ENCODE measurements around the gene FARSB.
A peak's percentile ranks its signal among the peaks of the same experiment; 100 is the strongest.

FARSB gene

GRCh38 chr2:222690564-222691200, 34.8 kb upstream of the FARSB start:
- TF ChIP-seq CTCF (conservative IDR thresholded peaks at IDR 0.05; ENCODE audit: low read depth, low read length) = peak; percentile 100
- DNase-seq (ENCODE audit: low read depth) = no peak
- H3K4me3 ChIP-seq (ENCODE audit: low read length) = no peak overlapping the region

GRCh38 chr2:222689322-222689721, 33.4 kb upstream of the FARSB start:
- no peak for TF ChIP-seq CTCF (conservative IDR thresholded peaks at IDR 0.05; ENCODE audit: low read depth, low read length)
- no peak for DNase-seq (ENCODE audit: low read depth)
- H3K4me3 ChIP-seq (ENCODE audit: low read length) = no peak overlapping the region

GRCh38 chr2:222688917-222689316, 33.0 kb upstream of the FARSB start:
- no peak for TF ChIP-seq CTCF (conservative IDR thresholded peaks at IDR 0.05; ENCODE audit: low read depth, low read length)
- no peak overlapping the region for H3K4me3 ChIP-seq (ENCODE audit: low read length)
- no peak for DNase-seq (ENCODE audit: low read depth)

GRCh38 chr2:222686086-222686750, 30.3 kb upstream of the FARSB start:
- no peak for TF ChIP-seq CTCF (conservative IDR thresholded peaks at IDR 0.05; ENCODE audit: low read depth, low read length)
- H3K4me3 ChIP-seq (ENCODE audit: low read length) = no peak overlapping the region
- DNase-seq (ENCODE audit: low read depth) = no peak

- no peak for DNase-seq (ENCODE audit: low read depth)
- H3K4me3 ChIP-seq (ENCODE audit: low read length) = no peak overlapping the region
- no peak for TF ChIP-seq CTCF (conservative IDR thresholded peaks at IDR 0.05; ENCODE audit: low read depth, low read length)
Observed at GRCh38 chr2:222683805-222684204, 27.9 kb upstream of the FARSB start.

GRCh38 chr2:222677981-222678380, 22.1 kb upstream of the FARSB start:
- DNase-seq (ENCODE audit: low read depth) = no peak
- H3K4me3 ChIP-seq (ENCODE audit: low read length) = no peak overlapping the region
- TF ChIP-seq CTCF (conservative IDR thresholded peaks at IDR 0.05; ENCODE audit: low read depth, low read length) = peak; percentile 24

GRCh38 chr2:222673883-222674282, 18.0 kb upstream of the FARSB start:
- H3K4me3 ChIP-seq (ENCODE audit: low read length) = no peak overlapping the region
- peak; percentile 64 for DNase-seq (ENCODE audit: low read depth)
- TF ChIP-seq CTCF (conservative IDR thresholded peaks at IDR 0.05; ENCODE audit: low read depth, low read length) = peak; percentile 32
